K562 (cell line): Measurements from ENCODE around the gene ARHGEF38.

Experiments used
- CTCF ChIP-seq, 3 experiments: IDR thresholded peaks in 2 of 3; conservative IDR thresholded peaks in 1 of 3; 2 replicates each; pipeline ENCODE4 v1.5.1; 2011 to 2012; ENCODE audit warnings: low read length in 3 of 3, mild to moderate bottlenecking in 3 of 3, control low read depth in 2 of 3, improper control_type of control experiment in 1 of 3, inconsistent platforms in 1 of 3, low read depth in 1 of 3, mixed read lengths in 1 of 3, moderate library complexity in 1 of 3; ENCODE audit not compliant: insufficient read depth in 2 of 3
- E4F1 ChIP-seq: fragments of 250-450 bp; sonication (Bioruptor Pico); IDR thresholded peaks from 2 replicates; pipeline ENCODE4 v1.5.0; 2021; ENCODE audit warnings: mild to moderate bottlenecking, borderline replicate concordance
- SMARCA5 ChIP-seq: fragments of 450-650 bp; IDR thresholded peaks from 2 replicates; pipeline ENCODE4 v1.6.1; 2016
- SRSF9 ChIP-seq: fragments of 200-400 bp; formaldehyde crosslinking; IDR thresholded peaks from 2 replicates; pipeline ENCODE4 v1.6.1; 2017; ENCODE audit warnings: low read depth, low read length, borderline replicate concordance
- TBP ChIP-seq: optimal IDR thresholded peaks from 2 replicates; pipeline ENCODE3; 2011; ENCODE audit warnings: low read depth, low read length, improper control_type of control experiment
- THAP7 ChIP-seq: fragments of 250-450 bp; sonication (Bioruptor Pico); IDR thresholded peaks from 2 replicates; pipeline ENCODE4 v1.5.0; 2021

GRCh38 chr4:105671301-105671700 lies 118.9 kb downstream of the ARHGEF38 start:
- TF ChIP-seq SRSF9 = no peak
- no peak for TF ChIP-seq SMARCA5
- no peak for TF ChIP-seq E4F1 (CRISPR knock-in tag)
- TF ChIP-seq TBP = no peak
- TF ChIP-seq THAP7 = no peak
- TF ChIP-seq CTCF (IDR thresholded peaks at IDR 0.05 in 2 of 3, conservative IDR thresholded peaks at IDR 0.05 in 1 of 3; ENCODE audit: insufficient read depth in 2 of 3, low read depth in 1 of 3, low read length in 3 of 3) = no peak
